ENCODE measurements around the gene CD320.

GRCh38 chr19:8322638-8322997, 14.5 kb upstream of the CD320 start:
- TF ChIP-seq EZH2phosphoT487 (IDR thresholded peaks at IDR 0.05; ENCODE audit: insufficient read depth, low read depth) = no peak
- TF ChIP-seq EZH2 (IDR thresholded peaks at IDR 0.05; ENCODE audit: insufficient read depth, poor library complexity, severe bottlenecking) = no peak
